CD4-positive, alpha-beta memory T cell (primary cell): ENCODE results near the gene SWAP70. TPM values are rescaled to one million over a fixed set of nuclear protein-coding genes. Genes with fewer than 3 reads are reported as not detected.
A peak's percentile ranks its signal among the peaks of the same experiment; 100 is the strongest.

ENCODE experiments used
- CTCF ChIA-PET: fragments of 350-600 bp; sonication (Branson Sonifier 250); formaldehyde crosslinking; loops from one replicate; lab custom pipeline; 2021; ENCODE audit warnings: inconsistent platforms; ENCODE audit not compliant: partially characterized antibody; lab: Charles Lee
- POLR2A ChIA-PET: fragments of 350-600 bp; sonication (Branson Sonifier 250); formaldehyde crosslinking; loops from one replicate; lab custom pipeline; 2021; ENCODE audit not compliant: partially characterized antibody; lab: Charles Lee
- DNase-seq, 5 donors: peaks; one replicate each; pipeline versions ENCODE4 v3.0.0 to v3.0.0-alpha.2; 2020 to 2022; ENCODE audit warnings: mixed read lengths in 1 of 5
- H3K27ac ChIP-seq: one replicate; pipeline ENCODE4 v1.7.0; 2013; ENCODE audit warnings: low read depth, low read length
- H3K27me3 ChIP-seq: 2 replicates; pipeline ENCODE4 v1.7.0; 2013; ENCODE audit warnings: mild to moderate bottlenecking, low read length, moderate library complexity; ENCODE audit not compliant: insufficient read depth
- H3K36me3 ChIP-seq: 2 replicates; pipeline ENCODE4 v1.7.0; 2013; ENCODE audit warnings: mild to moderate bottlenecking, low read length, moderate library complexity; ENCODE audit not compliant: insufficient read depth
- H3K4me1 ChIP-seq: 2 replicates; pipeline ENCODE4 v1.7.0; 2013; ENCODE audit warnings: mild to moderate bottlenecking, low read length, moderate library complexity; ENCODE audit not compliant: insufficient read depth
- H3K4me3 ChIP-seq, 2 donors: one replicate each; pipeline ENCODE4 v1.7.0; 2013; ENCODE audit warnings: low read length in 2 of 2, mild to moderate bottlenecking in 1 of 2
- H3K9me3 ChIP-seq, 2 donors: one replicate each; pipeline ENCODE4 v1.7.0; 2013; ENCODE audit warnings: low read length in 2 of 2, control low read depth in 1 of 2; ENCODE audit not compliant: control insufficient read depth in 1 of 2
- H3K27ac Mint-ChIP-seq, 7 donors: one replicate each; pipeline ENCODE4 v1.8.0; 2020 to 2021; ENCODE audit warnings: mixed read lengths in 7 of 7, mild to moderate bottlenecking in 6 of 7, inconsistent platforms in 3 of 7, moderate library complexity in 3 of 7
- H3K27me3 Mint-ChIP-seq, 2 donors: one replicate each; pipeline ENCODE4 v1.8.0; 2020 to 2021; ENCODE audit warnings: mixed read lengths in 2 of 2
- H3K36me3 Mint-ChIP-seq, 2 donors: one replicate each; pipeline ENCODE4 v1.8.0; 2020 to 2021; ENCODE audit warnings: mixed read lengths in 2 of 2, inconsistent platforms in 1 of 2, mild to moderate bottlenecking in 1 of 2
- H3K4me1 Mint-ChIP-seq, 4 donors: one replicate each; pipeline ENCODE4 v1.8.0; 2020 to 2021; ENCODE audit warnings: mixed read lengths in 4 of 4, mild to moderate bottlenecking in 1 of 4
- H3K4me3 Mint-ChIP-seq, 8 donors: one replicate each; pipeline ENCODE4 v1.8.0; 2020 to 2021; ENCODE audit warnings: mixed read lengths in 8 of 8, mild to moderate bottlenecking in 7 of 8, moderate library complexity in 6 of 8, inconsistent platforms in 3 of 8
- H3K9me3 Mint-ChIP-seq, 8 donors: one replicate each; pipeline ENCODE4 v1.8.0; 2020 to 2021; ENCODE audit warnings: mixed read lengths in 8 of 8, mild to moderate bottlenecking in 5 of 8, inconsistent platforms in 3 of 8, moderate library complexity in 1 of 8
- intact Hi-C: fragments of 100-400 bp; cut with micrococcal nuclease; formaldehyde crosslinking; loops from one replicate; pipeline ENCODE4 v1.15.1; 2023
- polyA plus RNA-seq, 2 donors: library from polyadenylated mRNA; unstranded; fragments of 300-500 nt; fragmentation: Illumina TruSeq; gene quantifications; one replicate each; pipeline ENCODE4 v1.2.3, GENCODE V29; 2021
- total RNA-seq, 2 experiments: library from RNA; stranded (reverse); gene quantifications; one replicate each; pipeline ENCODE4 v1.2.3, GENCODE V29; 2021

Gene SWAP70
- total and polyA plus RNA-seq, 4 experiments from 2014 or later, result 2.2 to 6.6 (median 4.9) TPM

DNA sequence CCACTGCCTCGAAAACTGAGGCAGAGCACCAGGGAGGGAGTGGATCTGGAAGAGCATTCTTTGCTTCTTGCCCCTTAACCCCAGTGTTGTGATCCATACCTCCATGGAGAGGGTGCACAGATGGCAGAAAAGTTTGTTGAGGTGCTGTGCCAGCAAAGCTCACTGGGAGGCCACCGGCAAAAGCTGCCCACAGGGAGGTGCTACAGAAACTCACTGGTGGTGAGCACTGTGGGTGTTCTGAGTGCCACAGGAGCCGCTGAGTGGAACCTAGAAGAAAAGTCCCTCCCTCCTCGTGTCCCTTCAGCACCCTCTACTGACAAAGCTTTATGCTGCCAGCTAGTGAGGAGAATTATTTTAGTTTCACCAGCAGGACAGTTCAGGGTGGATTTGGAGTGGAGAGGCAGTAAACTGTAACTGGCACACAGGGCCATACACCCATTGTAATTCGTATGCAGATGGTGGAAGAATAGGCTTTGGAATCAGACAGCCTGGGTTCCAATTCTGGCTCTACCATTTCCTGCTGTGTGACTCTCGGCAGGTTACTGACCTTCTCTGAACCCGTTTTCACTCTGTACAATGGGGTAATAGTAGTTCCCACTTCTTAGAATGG lies 84.6 kb downstream of the SWAP70 start:
- ChIA-PET CTCF (interaction anchor here (0.6 to 6.8 kb wide), 12 partner anchors 10 to 833 kb away, joined by 3 to 69 read pairs (median 3); partner anchors contain the start of gene WEE1), POLR2A (interaction anchor here (1.1 kb wide), 1 partner anchor 135 kb away, joined by 8 read pairs; no protein-coding TSS in a partner anchor)
- no peak overlapping the region for H3K27ac ChIP-seq
- no peak overlapping the region for H3K4me3 Mint-ChIP-seq
- intact Hi-C loops, result loop anchor here (2.0 kb wide), 1 partner anchor 214 kb away; no protein-coding TSS in a partner anchor
- H3K27me3 ChIP-seq, result no peaks in the 10 kb centered on the region
- no peaks in the 10 kb centered on the region for H3K36me3 ChIP-seq
- H3K4me3 ChIP-seq, result no peak overlapping the region
- H3K36me3 Mint-ChIP-seq, result peaks cover 0 to 3% of the 10 kb centered on the region in 2 donors
- H3K27me3 Mint-ChIP-seq, result no peaks in the 10 kb centered on the region
- no peaks in the 10 kb centered on the region for H3K4me1 ChIP-seq
- no peaks in the 10 kb centered on the region for H3K4me1 Mint-ChIP-seq
- peaks cover 0 to 2% (median 0%) of the 10 kb centered on the region in 8 donors for H3K9me3 Mint-ChIP-seq
- H3K9me3 ChIP-seq, result no peaks in the 10 kb centered on the region
- no peak overlapping the region for H3K27ac Mint-ChIP-seq
- DNase-seq, result peak; percentile 44 to 66 (median 54)

DNA sequence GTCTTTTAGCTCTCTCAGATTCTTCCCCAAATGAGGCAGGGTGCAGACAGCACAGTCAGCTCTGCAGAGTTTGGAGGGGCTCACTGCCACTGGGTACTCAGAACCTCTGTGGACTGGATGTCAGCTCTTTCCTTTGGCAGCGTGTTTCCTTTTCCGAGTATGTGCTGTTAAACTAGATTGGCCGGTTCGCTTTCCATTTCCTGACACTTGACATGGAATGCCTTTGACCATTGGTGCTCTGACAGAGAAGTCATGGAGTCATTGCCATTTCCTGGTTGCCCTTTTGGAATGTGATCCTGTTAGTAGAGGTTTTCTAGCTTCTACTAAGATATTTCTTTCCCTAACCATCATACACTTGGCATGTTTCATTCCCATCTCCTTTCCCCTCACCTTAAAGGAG lies 86.7 kb downstream of the SWAP70 start:
- Histone ChIP-seq H3K9me3 (no peaks in the 10 kb centered on the region), H3K4me3 (no peak overlapping the region), H3K27ac (no peak overlapping the region), H3K4me1 (no peaks in the 10 kb centered on the region), H3K27me3 (no peaks in the 10 kb centered on the region), H3K36me3 (no peaks in the 10 kb centered on the region)
- H3K4me1 Mint-ChIP-seq, result no peaks in the 10 kb centered on the region
- H3K9me3 Mint-ChIP-seq, result peaks cover 0 to 2% (median 0%) of the 10 kb centered on the region in 8 donors
- peaks cover 0 to 3% of the 10 kb centered on the region in 2 donors for H3K36me3 Mint-ChIP-seq
- no peaks in the 10 kb centered on the region for H3K27me3 Mint-ChIP-seq
- intact Hi-C loops, result no loop called here
- ChIA-PET CTCF (interaction anchor here (1.3 to 6.8 kb wide), 6 partner anchors 8 to 573 kb away, joined by 3 to 69 read pairs (median 12); no protein-coding TSS in a partner anchor), POLR2A (no interaction called here)
- H3K27ac Mint-ChIP-seq, result peak overlapping the region in 1 of 7 donors; percentile 72
- no peak for DNase-seq
- no peak overlapping the region for H3K4me3 Mint-ChIP-seq

GRCh38 chr11:9752091-9752490 lies 88.2 kb downstream of the SWAP70 start:
- H3K27me3 ChIP-seq, result no peaks in the 10 kb centered on the region
- H3K4me1 ChIP-seq, result no peaks in the 10 kb centered on the region
- intact Hi-C loops, result no loop called here
- no peak overlapping the region for H3K4me3 Mint-ChIP-seq
- no peaks in the 10 kb centered on the region for H3K36me3 ChIP-seq
- peaks cover 0 to 10% (median under 1%) of the 10 kb centered on the region in 4 donors for H3K4me1 Mint-ChIP-seq
- ChIA-PET CTCF (no interaction called here), POLR2A (no interaction called here)
- no peak overlapping the region for H3K27ac Mint-ChIP-seq
- peaks cover 0 to 2% (median 0%) of the 10 kb centered on the region in 8 donors for H3K9me3 Mint-ChIP-seq
- no peak for DNase-seq
- H3K9me3 ChIP-seq, result no peaks in the 10 kb centered on the region
- H3K36me3 Mint-ChIP-seq, result peaks cover 0 to 3% of the 10 kb centered on the region in 2 donors
- no peak overlapping the region for H3K4me3 ChIP-seq
- no peak overlapping the region for H3K27ac ChIP-seq
- H3K27me3 Mint-ChIP-seq, result no peaks in the 10 kb centered on the region

GRCh38 chr11:9753021-9753420 lies 89.1 kb downstream of the SWAP70 start:
- no peak overlapping the region for H3K27ac Mint-ChIP-seq
- Histone ChIP-seq H3K4me1 (peaks cover 3% of the 10 kb centered on the region), H3K4me3 (no peak overlapping the region), H3K27ac (no peak overlapping the region), H3K36me3 (no peaks in the 10 kb centered on the region), H3K9me3 (no peaks in the 10 kb centered on the region), H3K27me3 (no peaks in the 10 kb centered on the region)
- peaks cover 3 to 10% (median 7%) of the 10 kb centered on the region in 4 donors for H3K4me1 Mint-ChIP-seq
- H3K4me3 Mint-ChIP-seq, result no peak overlapping the region
- CTCF ChIA-PET, result no interaction called here
- POLR2A ChIA-PET, result no interaction called here
- DNase-seq, result no peak
- peaks cover 0 to 2% (median 0%) of the 10 kb centered on the region in 8 donors for H3K9me3 Mint-ChIP-seq
- no peaks in the 10 kb centered on the region for H3K27me3 Mint-ChIP-seq
- intact Hi-C loops, result no loop called here
- H3K36me3 Mint-ChIP-seq, result peaks cover 3% of the 10 kb centered on the region in 2 donors

DNA sequence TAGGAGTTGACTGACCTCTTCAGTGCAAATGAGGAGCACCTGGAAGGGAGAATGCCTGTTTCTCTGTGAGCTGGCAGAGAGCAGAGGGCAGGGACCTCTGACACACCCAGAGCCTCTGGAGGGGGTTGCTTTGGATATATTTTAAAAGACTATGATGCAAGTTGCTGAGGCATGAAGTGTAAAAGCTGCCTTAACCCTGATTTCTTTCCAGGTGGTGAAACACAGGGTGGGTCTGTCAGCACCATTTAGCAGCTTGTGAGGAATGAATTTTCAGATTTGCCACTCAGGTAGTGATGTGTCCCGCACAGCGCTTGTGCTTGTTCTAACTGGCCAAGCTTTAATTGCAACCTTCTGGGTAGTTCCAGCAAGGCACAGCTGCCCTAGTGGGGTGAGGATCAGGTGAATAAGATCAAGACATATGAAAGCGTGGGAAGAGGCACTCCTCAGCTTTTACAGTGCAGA lies 90.2 kb downstream of the SWAP70 start:
- ChIA-PET CTCF (interaction anchor here (0.6 kb wide), 1 partner anchor 140 kb away, joined by 3 read pairs; no protein-coding TSS in a partner anchor), POLR2A (no interaction called here)
- peak overlapping the region in 1 of 7 donors; percentile 19 for H3K27ac Mint-ChIP-seq
- peaks cover 0 to 2% (median 0%) of the 10 kb centered on the region in 8 donors for H3K9me3 Mint-ChIP-seq
- DNase-seq, result no peak
- no peaks in the 10 kb centered on the region for H3K27me3 Mint-ChIP-seq
- peaks cover 4 to 14% (median 9%) of the 10 kb centered on the region in 4 donors for H3K4me1 Mint-ChIP-seq
- Histone ChIP-seq H3K4me3 (no peak overlapping the region), H3K27me3 (no peaks in the 10 kb centered on the region), H3K4me1 (peaks cover 7% of the 10 kb centered on the region), H3K9me3 (no peaks in the 10 kb centered on the region), H3K27ac (no peak overlapping the region), H3K36me3 (no peaks in the 10 kb centered on the region)
- peaks cover 3% of the 10 kb centered on the region in 2 donors for H3K36me3 Mint-ChIP-seq
- intact Hi-C loops, result no loop called here
- H3K4me3 Mint-ChIP-seq, result no peak overlapping the region

- CTCF ChIA-PET, result interaction anchor here (1.0 to 1.5 kb wide), 2 partner anchors 220 to 549 kb away, joined by 4 read pairs; partner anchors contain the start of gene ADM
- Mint-ChIP-seq H3K9me3 (no peaks in the 10 kb centered on the region), H3K4me3 (no peak overlapping the region), H3K36me3 (peaks cover 0 to 5% of the 10 kb centered on the region in 2 donors), H3K4me1 (peaks cover 10 to 25% (median 17%) of the 10 kb centered on the region in 4 donors), H3K27me3 (no peaks in the 10 kb centered on the region), H3K27ac (peak overlapping the region in 4 of 7 donors; percentile 11 to 89 (median 65))
- no peak for DNase-seq
- H3K4me1 ChIP-seq, result peaks cover 16% of the 10 kb centered on the region
- H3K36me3 ChIP-seq, result no peaks in the 10 kb centered on the region
- no peaks in the 10 kb centered on the region for H3K27me3 ChIP-seq
- no peak overlapping the region for H3K4me3 ChIP-seq
- POLR2A ChIA-PET, result interaction anchor here (1.1 kb wide), 1 partner anchor 552 kb away, joined by 4 read pairs; no protein-coding TSS in a partner anchor
- H3K9me3 ChIP-seq, result no peaks in the 10 kb centered on the region
- no peak overlapping the region for H3K27ac ChIP-seq
- intact Hi-C loops, result no loop called here
Observed at GRCh38 chr11:9755561-9756185, 91.8 kb downstream of the SWAP70 start.

- H3K4me1 Mint-ChIP-seq, result peaks cover 10 to 25% (median 17%) of the 10 kb centered on the region in 4 donors
Observed at GRCh38 chr11:9756461-9756860, 92.6 kb downstream of the SWAP70 start.

More at GRCh38 chr11:9756461-9756860, 92.6 kb downstream of the SWAP70 start:
- no peaks in the 10 kb centered on the region for H3K27me3 ChIP-seq
- peaks cover 0 to 5% of the 10 kb centered on the region in 2 donors for H3K36me3 Mint-ChIP-seq
- H3K27ac Mint-ChIP-seq, result peak overlapping the region in 4 of 7 donors; percentile 3 to 89 (median 54)
- no peaks in the 10 kb centered on the region for H3K9me3 Mint-ChIP-seq
- ChIA-PET POLR2A (no interaction called here), CTCF (interaction anchor here (1.0 kb wide), 1 partner anchor 221 kb away, joined by 4 read pairs; no protein-coding TSS in a partner anchor)
- H3K4me1 ChIP-seq, result peaks cover 16% of the 10 kb centered on the region
- peak overlapping the region in 2 of 8 donors; percentile 35 to 49 for H3K4me3 Mint-ChIP-seq
- intact Hi-C loops, result no loop called here
- H3K9me3 ChIP-seq, result no peaks in the 10 kb centered on the region
- H3K36me3 ChIP-seq, result no peaks in the 10 kb centered on the region
- H3K27ac ChIP-seq, result no peak overlapping the region
- H3K27me3 Mint-ChIP-seq, result no peaks in the 10 kb centered on the region
- H3K4me3 ChIP-seq, result no peak overlapping the region
- DNase-seq, result no peak
